ENCODE measurements around the gene ZNRF1.

The ZNRF1 gene

DNA sequence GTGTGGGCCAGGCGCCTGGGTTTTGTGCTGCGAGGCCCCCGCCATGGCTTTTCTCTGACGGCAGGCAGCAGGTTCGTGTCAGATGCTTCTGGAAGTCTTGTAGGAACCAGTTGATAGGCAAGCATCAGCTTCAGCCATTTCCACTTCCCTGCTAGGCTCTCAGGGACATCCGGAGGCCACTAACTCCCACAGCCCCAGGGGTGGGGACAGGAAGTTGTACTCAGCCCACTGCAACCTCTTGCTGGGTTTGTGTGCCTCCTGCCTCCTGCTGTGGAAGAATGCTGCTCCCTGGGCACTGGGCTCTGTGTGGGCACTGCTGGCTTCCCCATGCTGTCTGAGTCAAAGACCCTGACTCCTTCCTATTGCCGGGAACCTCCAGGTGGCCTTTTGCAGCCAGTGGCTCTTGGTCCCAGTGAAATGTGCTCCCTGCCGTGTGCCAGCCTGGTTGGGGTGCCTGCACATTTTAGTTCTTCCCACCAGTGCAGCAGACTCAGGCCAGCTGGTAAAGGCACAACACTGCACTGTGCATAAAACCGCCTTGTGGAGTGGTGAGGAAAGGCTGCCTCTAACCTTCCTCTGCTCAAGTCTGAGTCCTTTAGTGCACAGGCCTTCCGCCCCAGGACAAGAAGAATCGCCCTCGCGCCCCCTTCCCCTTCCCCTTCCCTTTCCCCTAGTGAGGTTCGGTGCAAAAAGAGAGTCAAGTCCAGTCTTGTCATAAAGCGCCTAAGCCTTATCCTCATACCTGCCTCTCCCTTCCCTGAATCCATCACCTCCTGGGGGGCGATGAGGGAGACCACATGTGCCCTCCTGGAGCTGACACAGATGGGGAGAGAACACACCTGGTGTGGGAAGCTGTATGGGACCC lies 101.1 kb downstream of the ZNRF1 start:
- no peak for DNase-seq (ENCODE audit: low spot score)

DNA sequence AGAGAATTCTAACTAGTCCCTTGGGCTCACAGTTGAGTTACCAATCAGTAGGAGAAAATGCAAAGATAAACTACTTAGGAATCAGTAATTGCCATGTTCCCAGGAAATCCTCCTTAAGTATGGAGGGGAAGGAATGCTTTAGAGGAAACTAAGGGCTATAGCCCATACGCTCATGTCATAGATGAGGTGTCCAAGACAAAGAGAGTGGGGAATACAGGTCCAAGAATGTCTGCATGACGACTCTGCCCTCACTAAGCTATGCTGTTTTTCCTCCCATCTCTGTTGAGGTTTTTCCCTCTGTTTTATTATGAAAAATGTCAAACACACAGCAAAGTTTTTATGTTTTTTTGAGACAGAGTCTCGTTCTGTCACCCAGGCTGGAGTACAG lies 101.8 kb downstream of the ZNRF1 start:
- DNase-seq (ENCODE audit: low spot score), result no peak

DNA sequence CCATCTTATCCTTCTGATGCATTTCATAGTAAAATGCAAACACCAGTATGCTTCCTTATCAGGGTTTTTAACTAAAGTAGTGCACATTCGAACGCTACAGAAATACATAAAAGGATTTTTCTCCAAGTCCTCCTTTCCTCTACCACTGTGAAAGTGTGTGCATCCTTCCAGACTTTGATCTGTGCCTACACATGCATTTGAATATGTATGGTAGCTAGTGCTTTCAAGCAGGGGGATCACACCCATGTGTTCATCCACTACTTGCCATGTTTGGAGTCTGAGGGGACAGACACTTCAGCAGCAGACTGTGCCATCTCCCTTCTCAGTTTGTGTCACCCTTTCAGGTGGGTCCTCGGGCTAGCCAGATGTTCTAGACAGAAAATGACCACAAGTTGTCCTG lies 102.8 kb downstream of the ZNRF1 start:
- DNase-seq (ENCODE audit: low spot score), result no peak

DNA sequence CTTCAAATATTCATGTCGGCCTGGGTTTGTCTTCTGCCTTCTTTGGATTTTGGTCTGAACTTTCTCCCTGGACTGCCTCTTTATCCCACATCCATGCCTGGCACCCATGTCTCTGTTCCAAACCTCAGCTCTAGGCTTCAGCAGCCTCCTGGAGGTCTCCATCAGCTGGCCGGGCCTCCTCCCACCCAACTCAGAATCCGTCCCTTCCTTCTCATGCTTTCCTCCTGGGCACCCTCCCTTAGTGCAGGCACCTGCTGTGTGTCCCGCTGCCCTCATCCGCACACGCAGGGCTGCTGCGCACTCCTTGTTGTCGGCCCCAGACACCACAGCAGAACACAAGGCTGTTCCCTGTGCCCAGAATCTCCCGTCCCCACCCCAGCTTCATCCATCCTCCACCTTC lies 103.8 kb downstream of the ZNRF1 start:
- DNase-seq (ENCODE audit: low spot score), result no peak

DNA sequence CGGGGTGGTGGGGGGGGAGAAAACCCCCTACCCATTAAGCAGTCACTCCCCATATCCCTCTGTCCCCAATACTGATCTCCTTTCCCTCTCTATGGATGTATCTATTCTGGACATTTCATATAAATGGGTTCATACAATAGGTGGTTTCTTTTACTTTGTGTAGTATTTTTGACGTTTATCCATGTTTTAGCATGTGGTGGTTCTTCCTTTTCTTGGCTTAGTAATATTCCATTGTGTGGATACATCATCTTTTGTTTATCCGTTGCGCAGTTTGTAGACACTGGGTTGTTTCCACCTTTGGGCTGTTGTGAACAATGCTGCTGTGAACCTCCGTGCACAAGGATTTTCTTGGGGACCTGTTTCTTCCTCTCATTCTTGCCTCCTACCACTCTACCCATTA lies 105.2 kb downstream of the ZNRF1 start:
- no peak for DNase-seq (ENCODE audit: low spot score)

DNA sequence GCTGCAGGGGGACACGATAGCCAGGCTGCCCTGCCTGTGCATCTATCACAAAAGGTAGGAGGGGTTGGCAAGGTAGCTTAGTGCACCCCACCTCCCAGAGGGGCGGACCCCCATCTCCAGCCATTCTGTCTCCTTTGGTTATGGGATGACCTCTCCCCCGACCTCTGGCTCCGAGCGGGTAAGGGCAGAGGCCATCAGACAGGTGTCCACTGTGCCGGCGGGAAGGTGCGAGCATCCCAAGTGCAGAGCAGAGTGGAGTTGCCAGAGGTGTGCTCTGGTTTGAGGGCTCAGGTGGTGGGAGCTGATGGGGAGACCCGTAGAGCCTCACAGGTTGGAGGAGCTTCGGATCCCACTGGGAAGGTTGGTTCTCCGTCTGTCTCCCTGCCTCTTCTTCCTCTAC lies 106.0 kb downstream of the ZNRF1 start:
- no peak for DNase-seq (ENCODE audit: low spot score)

DNA sequence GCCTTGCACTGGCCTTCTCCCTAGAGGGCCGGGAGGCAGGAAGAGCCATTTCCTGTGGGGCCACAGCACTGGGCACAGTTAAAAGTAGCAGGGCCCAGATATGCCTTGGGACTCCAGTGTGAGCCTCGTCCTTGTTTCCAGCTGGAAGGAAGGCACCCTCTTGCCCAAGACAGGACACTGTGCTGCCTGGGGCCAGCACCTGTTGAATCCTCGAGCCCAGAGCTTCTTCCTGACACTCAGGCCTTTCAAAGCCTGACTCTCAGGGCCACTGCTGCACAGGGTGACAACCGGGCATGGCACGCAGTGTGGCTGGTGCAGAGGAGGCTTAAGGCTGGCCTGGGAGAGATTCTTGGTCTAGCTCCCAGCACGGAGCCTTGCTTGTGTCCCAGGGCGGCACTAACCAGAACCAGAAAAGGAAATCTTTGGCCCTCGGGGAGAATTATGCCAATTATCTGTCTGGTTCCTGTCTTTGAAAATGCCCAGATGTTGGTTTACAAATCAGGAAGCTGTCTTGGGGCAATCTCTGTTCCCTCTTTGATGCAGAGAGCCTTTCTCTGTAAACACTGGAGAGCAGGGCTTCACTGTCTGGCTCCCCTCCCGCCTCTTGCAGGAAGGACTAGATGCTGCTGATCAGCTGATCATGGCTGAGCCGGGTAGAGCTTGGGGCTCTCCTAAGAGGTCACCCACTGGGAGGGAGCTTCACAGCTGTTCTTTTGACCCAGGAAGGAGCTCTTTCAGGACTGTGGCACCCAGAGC lies 106.7 kb downstream of the ZNRF1 start:
- no peak for DNase-seq (ENCODE audit: low spot score)

DNA sequence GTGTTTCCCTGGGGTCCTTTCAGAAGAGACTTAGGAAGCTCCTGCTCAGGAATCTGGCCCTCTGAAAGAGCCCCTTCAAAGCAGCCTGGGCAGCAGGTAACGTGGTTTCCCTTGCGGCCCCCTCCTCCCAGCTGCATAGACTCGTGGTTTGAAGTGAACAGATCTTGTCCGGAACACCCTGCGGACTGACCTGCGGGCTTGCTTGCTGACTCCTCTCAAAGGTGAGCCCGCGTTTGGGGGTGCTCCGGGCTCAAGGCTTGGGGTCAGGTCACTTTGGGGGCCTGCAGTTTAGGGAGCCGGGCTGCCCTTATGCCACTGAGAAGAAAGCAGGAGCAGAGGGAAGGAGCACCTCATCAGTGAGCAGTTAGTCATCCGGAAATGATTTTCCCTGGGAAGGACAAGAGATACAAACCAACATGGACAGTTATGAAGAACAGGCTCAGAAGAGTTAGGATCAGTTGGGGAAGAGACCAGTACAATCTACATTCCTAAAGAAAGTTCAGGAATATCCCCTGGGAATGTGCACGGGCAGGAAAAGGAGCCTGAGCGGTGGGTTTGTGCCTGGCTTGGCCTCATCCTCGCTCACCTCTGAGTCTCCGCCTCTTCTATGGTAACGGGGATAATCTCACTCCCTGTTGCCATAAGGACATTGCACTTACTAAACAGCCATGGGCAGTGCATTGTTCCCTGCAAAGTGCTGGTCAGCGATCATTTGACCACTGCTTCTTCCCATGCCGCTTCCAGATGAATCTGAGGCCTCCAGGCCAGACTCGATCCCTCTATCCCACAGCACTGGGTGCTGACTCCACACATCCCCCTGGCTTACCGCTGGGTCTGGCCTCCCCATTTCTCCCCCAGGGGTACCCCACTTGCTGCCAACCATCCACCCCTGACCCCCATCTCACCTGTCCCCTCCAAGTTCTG lies 107.8 kb downstream of the ZNRF1 start:
- DNase-seq (ENCODE audit: low spot score), result no peak

DNA sequence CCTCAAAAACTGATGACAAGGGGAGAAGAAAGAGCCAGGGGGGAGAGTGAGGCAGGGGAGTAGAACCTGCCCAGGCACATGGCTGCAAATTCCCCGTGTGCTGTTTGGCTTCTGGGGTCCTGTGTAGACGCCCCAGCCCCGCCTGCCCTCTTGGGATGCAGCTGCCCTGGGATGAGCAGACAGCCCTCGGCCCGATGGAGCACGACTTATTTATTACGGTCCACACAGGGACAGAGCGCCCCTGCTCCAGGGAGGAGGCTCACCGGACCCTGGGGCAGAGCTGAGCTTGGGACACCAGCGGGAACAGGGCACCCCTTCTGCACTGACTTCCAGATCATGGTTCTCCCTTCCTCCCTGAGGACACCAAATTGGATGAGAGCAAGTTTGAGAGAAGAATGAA lies 108.7 kb downstream of the ZNRF1 start:
- DNase-seq (ENCODE audit: low spot score), result no peak

DNA sequence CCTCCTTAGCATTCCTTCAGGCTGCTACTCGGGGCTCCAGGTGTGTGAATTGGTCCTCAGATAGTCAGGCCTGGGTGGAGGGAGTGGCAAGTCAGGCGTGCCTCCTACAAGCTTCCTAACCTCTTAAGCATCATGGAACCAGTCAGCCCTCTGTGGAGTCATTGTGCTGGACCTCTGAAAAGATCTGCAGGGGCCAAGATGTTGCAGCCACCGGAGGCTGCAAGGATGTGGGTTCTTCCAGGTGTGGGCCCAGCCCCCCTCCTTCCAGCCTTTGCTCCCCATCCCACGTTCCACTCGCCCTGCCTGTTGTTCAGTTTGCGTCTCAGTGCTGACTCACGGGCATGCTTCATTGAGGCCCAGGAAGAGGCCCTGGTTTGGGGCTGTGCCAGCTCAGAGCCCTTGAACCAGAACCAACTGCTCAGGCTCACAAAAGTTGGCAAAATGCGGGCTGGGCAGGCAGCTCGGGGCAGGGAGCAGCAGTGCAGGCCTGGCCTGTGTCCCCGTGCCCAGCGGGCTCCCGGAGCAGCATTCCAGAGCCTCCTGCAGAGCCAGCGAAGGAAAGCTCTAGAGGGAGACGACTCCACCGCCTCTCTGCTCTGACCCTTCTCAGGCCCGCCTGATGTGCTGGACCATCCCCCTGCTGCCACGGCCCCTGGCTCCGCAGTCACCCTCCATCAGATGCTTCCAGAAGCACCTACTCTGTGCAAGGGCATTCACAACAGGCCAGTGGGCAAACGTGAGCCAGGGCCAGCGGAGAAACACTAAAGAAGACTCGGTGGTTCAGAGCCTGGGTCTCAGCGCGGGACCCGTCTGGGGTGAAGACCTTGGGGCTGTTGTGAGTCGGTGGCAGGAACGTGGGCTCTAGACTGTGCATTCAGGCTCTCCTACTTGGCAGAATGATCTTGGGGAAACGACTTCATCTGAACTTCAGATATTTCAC lies 110.2 kb downstream of the ZNRF1 start:
- DNase-seq (ENCODE audit: low spot score), result no peak

DNA sequence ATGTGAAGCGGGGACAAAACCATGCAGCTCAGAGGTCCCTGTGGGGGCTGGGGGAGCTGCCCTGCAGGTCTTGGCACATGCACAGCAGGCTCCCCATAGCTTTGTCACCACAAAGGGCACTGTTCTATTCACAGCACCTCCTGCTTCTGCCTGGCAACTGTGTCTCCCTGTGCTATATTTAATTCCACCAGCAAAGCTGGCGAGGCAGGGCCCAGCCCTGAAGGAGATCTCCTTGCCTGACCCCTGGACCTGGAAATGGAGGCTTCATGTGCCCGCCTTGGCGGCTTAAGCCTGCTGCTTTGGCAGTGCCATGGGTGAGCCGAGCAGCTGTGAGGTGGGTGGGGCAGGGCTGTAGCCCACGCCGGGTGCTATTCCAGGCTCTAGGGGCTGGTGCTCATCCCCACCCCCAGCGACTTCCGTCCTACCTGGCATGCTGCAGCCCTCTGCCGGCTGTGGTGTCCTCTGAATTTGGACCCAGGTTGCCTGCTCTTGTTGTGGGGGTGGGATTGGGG lies 111.0 kb downstream of the ZNRF1 start:
- no peak for DNase-seq (ENCODE audit: low spot score)

DNA sequence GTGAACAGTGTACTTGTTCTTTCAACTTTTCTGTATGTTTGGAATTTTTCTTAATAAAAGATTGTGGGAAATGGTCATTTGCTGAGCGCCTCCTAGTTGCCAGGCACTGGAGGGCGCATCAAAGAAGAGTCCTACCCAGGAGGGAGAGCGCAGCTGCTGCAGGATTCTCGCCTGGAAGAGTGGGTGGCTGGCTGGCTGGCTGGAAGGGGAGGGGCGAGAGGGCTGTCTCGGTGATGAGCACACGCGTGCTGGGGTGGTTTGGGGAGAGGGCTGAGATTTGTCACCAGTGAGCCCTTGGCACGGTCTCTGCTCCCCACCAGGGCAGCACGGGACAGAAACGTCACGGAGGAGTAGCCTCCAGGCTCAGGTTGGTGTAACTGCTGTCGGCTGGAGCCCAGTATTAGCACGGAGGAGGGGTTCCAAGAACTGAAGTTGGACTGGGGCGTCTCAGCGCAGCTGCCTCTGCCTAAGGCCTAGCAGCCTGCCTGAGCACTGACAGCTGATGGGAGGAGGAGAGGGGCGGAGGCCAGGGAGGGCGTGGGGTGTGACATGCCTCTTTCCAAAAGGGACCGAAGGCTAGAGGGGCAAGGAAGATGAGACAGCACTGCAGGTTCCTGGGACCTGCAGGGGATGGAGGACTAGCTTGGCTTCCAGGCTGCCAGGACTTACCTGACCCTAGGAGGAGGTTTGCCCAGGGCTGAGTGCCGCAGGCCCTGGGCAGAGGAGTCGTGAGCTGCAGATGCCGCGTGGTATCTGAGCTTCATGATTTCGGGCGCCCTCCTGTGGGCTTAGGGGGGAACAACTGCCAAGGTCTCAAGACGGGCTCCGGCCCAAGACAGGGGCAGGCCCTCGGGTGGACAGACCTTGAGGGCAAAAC lies 112.1 kb downstream of the ZNRF1 start:
- peak; percentile 58 for DNase-seq (ENCODE audit: low spot score)

DNA sequence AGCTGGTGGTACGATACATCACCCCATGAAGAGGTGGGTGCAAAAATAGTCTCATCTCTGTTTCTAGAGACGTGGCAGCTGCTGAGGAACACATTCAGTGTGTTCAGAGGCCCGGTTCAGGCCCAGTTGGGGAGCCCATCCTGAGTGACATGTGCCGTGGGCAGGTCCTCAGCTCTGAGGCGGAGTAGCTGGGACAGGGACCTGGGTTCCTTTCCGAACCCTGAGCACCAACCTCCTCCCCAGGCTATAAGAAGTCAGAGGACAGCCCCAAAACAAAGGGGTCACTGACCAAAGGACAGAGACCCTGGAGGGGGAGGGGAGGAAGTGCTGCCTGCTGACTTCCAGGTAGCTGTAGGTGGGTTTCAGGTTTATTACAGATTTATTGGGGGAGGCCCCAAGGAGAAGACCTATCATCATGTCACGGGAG lies 112.7 kb downstream of the ZNRF1 start:
- no peak for DNase-seq (ENCODE audit: low spot score)

DNA sequence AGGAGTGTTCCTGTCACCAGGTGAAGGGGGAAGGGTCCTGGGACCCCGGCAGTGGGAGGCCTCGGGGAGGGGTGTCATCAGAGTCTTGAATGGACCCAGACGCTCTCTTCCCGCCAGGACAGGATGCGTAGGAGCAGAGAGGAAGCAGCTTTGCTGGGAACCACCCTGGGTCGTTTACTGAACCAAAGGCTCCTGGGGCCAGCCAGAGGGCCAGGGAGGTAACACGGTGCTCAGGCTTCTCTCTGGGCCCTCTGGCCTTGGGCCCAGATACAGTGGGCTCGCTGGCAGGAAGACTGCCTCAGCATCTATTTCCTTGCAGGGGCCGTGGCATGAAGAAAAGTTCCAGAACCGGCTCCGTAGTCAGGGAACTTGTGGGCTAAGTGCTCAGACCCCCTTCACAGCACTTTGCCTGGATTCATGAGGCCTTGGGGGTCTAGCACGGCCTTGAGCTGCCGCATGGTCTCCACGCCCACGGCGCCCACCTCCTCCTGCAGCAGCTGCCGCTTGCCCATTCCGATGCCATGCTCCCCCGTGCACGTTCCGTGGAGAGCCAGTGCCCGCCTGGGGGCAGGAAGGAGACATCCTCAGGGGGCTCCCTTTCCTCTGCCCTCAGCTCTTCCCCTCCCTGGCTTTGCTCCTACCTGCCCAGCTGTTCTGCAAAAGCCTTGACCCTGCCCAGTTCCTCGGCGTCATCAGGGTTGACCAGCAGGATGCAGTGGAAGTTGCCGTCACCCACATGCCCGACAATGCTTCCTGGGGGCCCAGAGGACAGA lies 113.3 kb downstream of the ZNRF1 start:
- no peak for DNase-seq (ENCODE audit: low spot score)

DNA sequence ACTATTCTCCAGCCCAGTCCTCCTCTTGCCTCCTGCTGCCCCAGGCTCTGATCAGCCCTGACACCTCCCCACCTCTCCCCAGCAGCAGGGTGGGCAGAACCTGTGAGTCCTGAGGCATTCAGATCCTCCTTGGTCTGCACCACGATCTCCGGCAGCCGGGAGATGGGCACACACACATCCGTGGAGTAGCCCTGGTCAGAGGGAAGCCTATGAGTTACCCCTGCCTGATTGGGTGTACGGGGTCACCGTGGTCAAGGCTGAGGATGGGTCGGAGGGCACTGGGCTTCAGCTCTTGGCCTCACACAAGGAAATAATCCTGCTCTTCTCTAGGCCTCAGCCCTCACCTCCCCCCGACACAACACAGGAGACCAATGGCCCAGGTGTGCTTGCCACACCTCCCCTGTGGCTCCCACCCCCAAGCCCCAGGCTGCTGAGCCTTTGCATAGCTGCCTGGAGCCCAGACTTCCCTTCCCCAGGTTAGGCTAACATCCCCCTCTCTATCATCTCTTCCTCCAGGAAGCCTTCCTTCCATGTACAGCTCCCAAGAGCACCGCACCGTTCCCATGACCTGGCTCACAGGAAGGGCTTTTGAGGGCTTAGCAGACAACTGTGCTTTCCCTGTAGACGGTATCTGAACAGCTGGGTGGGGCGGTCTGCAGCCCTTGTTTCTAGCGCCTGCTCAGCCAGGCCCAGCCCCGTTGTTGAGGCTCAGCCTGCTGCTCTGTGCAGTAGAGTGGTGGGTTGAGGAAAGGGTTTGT lies 114.1 kb downstream of the ZNRF1 start:
- no peak for DNase-seq (ENCODE audit: low spot score)

DNA sequence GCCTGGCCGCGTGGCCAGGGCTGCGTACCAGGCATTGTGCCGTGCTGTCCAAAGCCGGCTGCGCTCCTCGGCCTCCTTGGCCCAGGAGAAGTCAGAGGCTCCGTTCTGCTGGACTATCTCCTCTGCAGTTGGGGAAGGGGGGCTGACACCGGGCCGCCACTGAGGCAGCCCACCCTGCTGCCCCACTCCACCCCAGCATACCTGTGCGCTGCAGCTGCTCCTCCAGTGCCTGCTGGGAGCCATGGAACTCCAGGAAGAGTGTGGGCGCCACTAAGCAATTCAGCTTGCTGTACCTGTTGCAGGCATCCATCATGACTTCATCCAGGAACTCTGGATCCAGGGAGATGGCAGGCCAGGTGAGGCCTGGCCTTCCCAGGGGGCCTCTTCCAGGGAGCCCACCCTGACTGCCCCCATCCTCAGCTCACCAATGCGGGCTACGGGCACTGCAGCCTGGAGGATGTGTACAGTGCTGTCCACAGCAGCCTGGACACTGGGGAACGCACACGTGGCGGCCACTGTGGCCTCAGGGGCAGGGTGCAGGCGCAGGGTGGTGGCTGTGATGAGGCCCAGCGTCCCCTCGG lies 114.8 kb downstream of the ZNRF1 start:
- no peak for DNase-seq (ENCODE audit: low spot score)

DNA sequence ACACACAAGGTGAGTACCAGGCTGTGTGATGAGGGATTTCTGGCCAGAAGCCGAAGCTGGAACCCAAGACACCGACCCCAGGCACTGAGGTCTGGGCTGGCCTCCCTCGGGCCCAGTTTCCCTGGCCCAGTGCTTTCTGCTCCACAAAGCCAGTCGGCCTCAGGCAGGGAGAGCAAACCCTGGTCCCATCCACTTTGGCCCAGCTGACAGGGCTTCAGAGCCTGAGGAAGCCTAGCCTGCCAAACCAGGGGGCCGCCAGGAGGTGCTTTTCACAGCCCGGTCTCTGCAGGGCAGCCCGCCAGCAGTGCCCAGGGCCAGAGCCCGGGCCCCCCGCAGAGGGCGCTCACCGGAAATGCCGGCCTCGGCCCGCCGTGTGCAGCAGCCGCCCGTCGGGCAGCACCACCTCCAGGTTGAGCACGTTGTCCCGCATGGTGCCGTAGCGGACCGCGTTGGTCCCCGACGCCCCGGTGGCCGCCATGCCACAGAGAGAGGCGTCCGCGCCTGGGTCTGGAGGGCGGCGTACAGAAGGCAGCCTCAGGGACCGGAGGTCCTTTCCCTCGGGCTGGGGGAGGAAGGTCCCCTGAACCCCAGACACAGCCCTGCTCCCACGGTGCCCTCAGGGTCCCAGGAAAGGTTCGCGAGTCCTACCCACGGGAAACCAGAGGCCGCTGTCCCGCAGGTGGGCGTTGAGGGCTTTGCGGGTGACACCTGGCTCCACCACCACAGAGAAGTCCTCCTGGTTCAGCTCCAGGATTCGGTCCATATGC lies 115.5 kb downstream of the ZNRF1 start:
- no peak for DNase-seq (ENCODE audit: low spot score)
